Lung (tissue), 4 donors: ENCODE measurements around the gene KCNV2. TPM values are rescaled to one million over a fixed set of nuclear protein-coding genes. Genes with fewer than 3 reads are reported as not detected.

Experiments
- polyA plus RNA-seq, 2 donors: library from polyadenylated mRNA; stranded (reverse); fragments of 200-250 nt; gene quantifications; one replicate each; pipeline ENCODE4 v1.2.1, GENCODE V29; 2013
- total RNA-seq, 2 donors: library from RNA; depleted of rRNA in 1 of 2; stranded (reverse); fragments of >200 nt in 1 of 2; gene quantifications; one replicate each; pipeline ENCODE4 v1.2.1, GENCODE V29; 2014 to 2021
- donor health status: Bipolar disorder and iron deficiency.
- donor health status: healthy.
- donor health status: DM: yes; HTN: yes; CAD: no.

KCNV2 gene
- total and polyA plus RNA-seq, 4 donors: not detected

Other genes with a start within 250 kb of the KCNV2 start
- gene VLDLR, start 95.7 kb upstream of the KCNV2 start, total RNA-seq: 10 to 100 TPM; 19.4 to 32.3 TPM
- gene VLDLR, start 95.7 kb upstream of the KCNV2 start, polyA plus RNA-seq: 1 to 10 TPM; 5.7 to 9.9 TPM
- 10 to 100 TPM; 36.7 to 41.7 TPM for gene PUM3, start 126.6 kb downstream of the KCNV2 start, total RNA-seq
- gene PUM3, start 126.6 kb downstream of the KCNV2 start, polyA plus RNA-seq: 10 to 100 TPM; 29.1 to 38.2 TPM